K562 (cell line): ENCODE data around the gene AGBL1.

ENCODE experiments used
- ELF4 ChIP-seq: fragments of 450-650 bp; formaldehyde crosslinking; IDR thresholded peaks from 2 replicates; pipeline ENCODE4 v1.4.0; 2022; ENCODE audit warnings: missing genetic modification characterization
- FOXK2 ChIP-seq, 2 experiments: fragments of 450-650 bp; IDR thresholded peaks in 1 of 2; conservative IDR thresholded peaks in 1 of 2; 2 replicates each; pipeline ENCODE4 v1.6.1; 2016; ENCODE audit warnings: low read depth in 2 of 2, mild to moderate bottlenecking in 1 of 2
- IRF9 ChIP-seq: fragments of 450-650 bp; IDR thresholded peaks from 2 replicates; pipeline ENCODE4 v1.6.1; 2016; ENCODE audit warnings: missing biosample characterization, missing genetic modification characterization
- MYC ChIP-seq, 2 experiments: fragments of 250-450 bp in 1 of 2; sonication (Bioruptor Pico) in 1 of 2; IDR thresholded peaks; 2 replicates each; pipeline versions ENCODE4 v1.5.1 to v1.6.1; 2012 to 2021; ENCODE audit warnings: low read depth in 2 of 2, borderline replicate concordance in 1 of 2, improper control_type of control experiment in 1 of 2, low read length in 1 of 2, mild to moderate bottlenecking in 1 of 2, moderate library complexity in 1 of 2
- POLR2AphosphoS2 ChIP-seq: IDR thresholded peaks from 2 replicates; pipeline ENCODE4 v1.6.1; 2012; ENCODE audit warnings: low read length, improper control_type of control experiment
- REST ChIP-seq, 2 experiments: fragments of 450-650 bp; formaldehyde crosslinking in 1 of 2; IDR thresholded peaks; 2 replicates each; pipeline versions ENCODE4 v1.4.0 to v1.6.1; 2014 to 2020; ENCODE audit warnings: mild to moderate bottlenecking in 2 of 2, borderline replicate concordance in 1 of 2, low read depth in 1 of 2
- USF2 ChIP-seq: sonication (generic); formaldehyde crosslinking; IDR thresholded peaks from 2 replicates; pipeline ENCODE4 v1.5.0; 2020; ENCODE audit warnings: missing genetic modification reagents
- ZNF133 ChIP-seq: fragments of 250-450 bp; sonication (Bioruptor Pico); IDR thresholded peaks from 2 replicates; pipeline ENCODE4 v1.4.0; 2020; ENCODE audit warnings: mild to moderate bottlenecking
- ZNF24 ChIP-seq: fragments of 450-650 bp; IDR thresholded peaks from 2 replicates; pipeline ENCODE4 v1.6.1; 2016

GRCh38 chr15:86317384-86317740, 237.7 kb downstream of the AGBL1 start:
- TF ChIP-seq REST (IDR thresholded peaks at IDR 0.05; ENCODE audit: borderline replicate concordance) = no peak
- no peak for TF ChIP-seq REST (CRISPR knock-in tag; IDR thresholded peaks at IDR 0.05; ENCODE audit: low read depth)
- TF ChIP-seq ELF4 (CRISPR knock-in tag) = no peak
- TF ChIP-seq FOXK2 (conservative IDR thresholded peaks at IDR 0.05 in 1 of 2, IDR thresholded peaks at IDR 0.05 in 1 of 2; ENCODE audit: low read depth in 2 of 2) = no peak
- TF ChIP-seq POLR2AphosphoS2 = no peak
- no peak for TF ChIP-seq MYC (IDR thresholded peaks at IDR 0.05; ENCODE audit: low read depth, low read length)
- no peak for TF ChIP-seq MYC (CRISPR knock-in tag; IDR thresholded peaks at IDR 0.05; ENCODE audit: borderline replicate concordance, low read depth)
- no peak for TF ChIP-seq ZNF24
- TF ChIP-seq ZNF133 (CRISPR knock-in tag) = no peak
- no peak for TF ChIP-seq USF2
- TF ChIP-seq IRF9 (tag) = no peak
